Activated CD4-positive, alpha-beta T cell treated with anti-CD3 and anti-CD28 coated beads, Interleukin-2, amount 50 U/mL, for 1 hour (primary cell): ENCODE results near the gene GRID2IP.
"Not testable (repeated sequence)": the region's sequence is repeated elsewhere in the genome, so short reads cannot be mapped to it uniquely, and the experiment has no call there.

Experiments
- DNase-seq: peaks from one replicate; pipeline ENCODE4 v3.0.0-alpha.2; 2020

GRID2IP gene

DNA sequence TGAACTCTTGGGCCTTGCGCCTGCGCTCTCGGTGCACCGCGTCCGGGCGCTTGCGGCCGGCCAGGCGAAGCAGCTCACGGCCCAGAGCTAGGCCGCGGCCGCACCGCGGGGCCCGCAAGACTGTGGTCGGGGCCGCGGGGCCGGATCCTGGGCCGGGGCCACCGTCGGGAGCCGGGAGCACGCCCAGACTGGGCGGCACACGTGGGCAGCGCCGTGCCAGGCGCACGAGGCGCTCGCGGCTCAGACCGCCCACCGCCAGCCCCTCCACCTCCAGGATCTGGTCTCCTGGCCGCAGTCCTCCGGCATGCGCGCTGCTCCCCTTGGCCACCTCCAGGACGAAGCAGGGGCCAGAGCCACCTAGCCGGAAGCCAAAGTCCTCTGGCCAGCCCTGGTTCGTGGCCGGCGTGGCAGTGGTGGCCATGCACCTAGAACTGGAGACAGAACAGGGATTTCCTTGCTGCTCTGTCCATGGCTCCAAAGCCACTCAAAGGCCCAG is at the start of gene GRID2IP:
GRID2IP (minus strand) TSS at position 446 of the 496 bp plus-strand sequence; CDS start at position 421, 25 bp downstream.
- DNase-seq, result no peak

DNA sequence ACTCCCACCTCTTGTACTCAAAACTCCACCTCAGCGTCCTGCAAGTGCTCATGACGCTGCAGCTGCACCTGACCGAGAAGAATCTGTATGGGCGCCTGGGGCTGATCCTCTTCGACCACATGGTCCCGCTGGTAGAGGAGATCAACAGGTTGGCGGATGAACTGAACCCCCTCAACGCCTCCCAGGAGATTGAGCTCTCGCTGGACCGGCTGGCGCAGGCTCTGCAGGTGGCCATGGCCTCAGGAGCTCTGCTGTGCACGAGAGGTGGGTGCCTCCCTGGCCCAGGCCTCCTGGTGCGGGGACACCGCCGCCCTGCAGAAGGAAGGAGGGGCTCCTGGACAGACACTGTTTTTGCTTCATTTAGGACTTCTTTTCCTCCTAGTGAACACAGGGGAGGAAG is 48.8 kb upstream of the GRID2IP start:
- DNase-seq, result no peak

DNA sequence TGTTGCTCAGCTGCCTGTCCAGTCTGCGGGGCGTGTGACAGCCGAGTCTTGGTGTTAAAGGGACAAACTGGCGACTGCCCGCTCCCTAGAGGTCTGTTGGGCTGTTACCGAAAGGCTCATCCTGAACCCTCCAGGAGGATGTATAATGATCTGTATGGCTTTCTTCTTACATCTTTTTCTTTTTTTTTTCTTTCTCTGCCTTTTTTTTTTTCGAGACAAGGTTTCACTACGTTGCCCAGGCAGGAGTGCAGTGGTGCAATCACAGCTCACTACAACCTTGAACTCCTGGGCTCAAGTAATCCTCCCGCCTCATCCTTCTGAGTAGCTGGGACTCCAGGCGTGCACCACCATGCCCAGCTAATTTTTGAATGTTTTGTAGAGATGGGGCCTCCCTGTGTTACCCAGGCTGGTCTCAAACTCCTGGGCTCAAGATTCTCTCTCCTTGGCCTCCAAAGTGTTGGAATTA is 39.4 kb upstream of the GRID2IP start:
- no peak for DNase-seq

- peak; percentile 79 for DNase-seq
These were observed 38.8 kb upstream of the GRID2IP start, which contains the start of gene INTS15 for GRCh38 chr7:6589829-6590644. Gene INTS15 (plus strand): TSS chr7:6590021. CDS start chr7:6590284, 263 bp downstream.

- no peak for DNase-seq
These were observed 38.0 kb upstream of the GRID2IP start for GRCh38 chr7:6589151-6589828.

DNA sequence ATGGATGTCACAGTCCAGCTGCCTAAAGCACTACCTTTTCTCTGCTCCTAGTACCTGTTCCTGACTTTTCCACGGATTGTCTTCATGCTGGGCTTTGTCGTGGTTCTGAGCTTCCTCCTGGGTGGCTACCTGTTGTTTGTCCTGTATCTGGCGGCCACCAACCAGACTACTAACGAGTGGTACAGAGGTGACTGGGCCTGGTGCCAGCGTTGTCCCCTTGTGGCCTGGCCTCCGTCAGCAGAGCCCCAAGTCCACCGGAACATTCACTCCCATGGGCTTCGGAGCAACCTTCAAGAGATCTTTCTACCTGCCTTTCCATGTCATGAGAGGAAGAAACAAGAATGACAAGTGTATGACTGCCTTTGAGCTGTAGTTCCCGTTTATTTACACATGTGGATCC is 37.3 kb upstream of the GRID2IP start:
- DNase-seq, result no peak

DNA sequence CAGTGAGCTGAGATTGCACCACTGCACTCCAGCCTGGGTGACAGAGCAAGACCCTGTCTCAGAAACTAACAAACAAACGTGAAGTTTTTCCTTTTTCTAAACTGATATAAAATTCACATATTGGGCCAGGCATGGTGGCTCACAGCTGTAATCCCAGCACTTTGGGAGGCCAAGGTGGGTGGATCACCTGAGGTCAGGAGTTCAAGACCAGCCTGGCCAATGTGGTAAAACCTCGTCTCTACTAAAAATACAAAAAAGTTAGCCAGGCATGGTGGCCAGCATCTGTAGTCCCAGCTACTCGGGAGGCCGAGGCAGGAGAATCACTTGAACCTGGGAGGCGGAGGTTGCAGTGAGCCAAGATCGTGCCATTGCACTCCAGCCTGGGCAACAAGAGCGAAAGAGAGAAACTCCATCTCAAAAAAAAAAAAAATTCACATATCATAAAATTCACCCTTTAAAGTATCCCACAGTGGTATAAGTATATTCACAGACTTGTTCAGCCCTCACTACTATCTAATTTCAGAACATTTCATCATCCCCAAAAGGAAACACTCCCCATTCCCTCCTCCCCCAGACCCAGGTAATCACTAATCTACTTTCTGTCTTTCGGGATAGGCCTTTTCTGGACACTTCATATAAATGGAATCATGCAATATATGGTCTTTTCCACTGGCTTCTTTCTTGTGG is 34.6 kb upstream of the GRID2IP start:
- DNase-seq, result not testable (repeated sequence)

- no peak for DNase-seq
These were observed 28.2 kb upstream of the GRID2IP start for GRCh38 chr7:6579446-6579845.

DNA sequence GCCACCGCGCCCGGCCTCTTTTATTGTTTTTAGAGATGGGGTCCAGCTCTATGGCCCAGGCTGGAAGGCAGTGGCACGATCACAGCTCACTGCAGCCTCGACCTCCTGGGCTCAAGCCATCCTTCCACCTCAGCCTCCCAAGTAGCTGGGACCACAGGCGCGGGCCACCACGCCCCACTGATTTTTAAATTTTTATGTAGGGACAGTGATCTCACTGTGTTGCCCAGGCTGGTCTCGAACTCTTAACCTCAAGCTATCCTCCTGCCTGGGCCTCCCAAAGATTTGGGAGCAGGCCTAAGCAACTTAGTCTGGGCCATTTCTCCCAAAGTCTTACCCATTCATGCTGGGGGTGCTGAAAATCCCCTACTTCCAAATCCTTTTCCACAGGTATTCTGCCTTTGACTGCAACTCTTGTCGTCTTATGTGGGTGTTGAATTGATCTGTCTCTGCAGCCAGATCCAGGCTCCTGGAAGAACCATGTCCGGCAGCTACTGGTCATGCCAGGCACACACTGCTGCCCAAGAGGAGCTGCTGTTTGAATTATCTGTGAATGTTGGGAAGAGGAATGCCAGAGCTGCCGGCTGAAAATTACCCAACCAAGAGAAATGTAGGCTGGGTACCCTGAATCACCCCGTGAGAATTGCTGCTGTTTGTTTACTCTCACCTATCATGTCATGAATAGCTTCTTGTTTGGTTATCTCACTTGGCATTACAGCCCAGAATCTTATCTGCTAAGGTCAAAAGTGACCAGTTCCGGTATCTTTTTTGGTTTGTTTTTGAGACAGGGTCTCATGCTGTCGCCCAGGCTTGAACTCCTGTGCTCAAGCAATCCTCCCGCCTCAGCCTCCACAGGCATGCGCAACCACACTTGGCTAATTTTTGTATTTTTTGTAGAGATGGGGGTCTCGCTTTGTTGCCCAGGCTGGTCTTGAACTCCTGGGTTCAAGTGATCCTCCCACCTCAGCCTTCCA is 27.1 kb upstream of the GRID2IP start:
- DNase-seq, result no peak

GRCh38 chr7:6577369-6578113 is 26.3 kb upstream of the GRID2IP start, which contains the start of gene ZDHHC4:
Gene ZDHHC4 (plus strand): TSS chr7:6577454. CDS start chr7:6580562, 3,108 bp downstream.
- peak; percentile 80 for DNase-seq

- not testable (repeated sequence) for DNase-seq
These were observed 25.7 kb upstream of the GRID2IP start for GRCh38 chr7:6576867-6577368.

DNA sequence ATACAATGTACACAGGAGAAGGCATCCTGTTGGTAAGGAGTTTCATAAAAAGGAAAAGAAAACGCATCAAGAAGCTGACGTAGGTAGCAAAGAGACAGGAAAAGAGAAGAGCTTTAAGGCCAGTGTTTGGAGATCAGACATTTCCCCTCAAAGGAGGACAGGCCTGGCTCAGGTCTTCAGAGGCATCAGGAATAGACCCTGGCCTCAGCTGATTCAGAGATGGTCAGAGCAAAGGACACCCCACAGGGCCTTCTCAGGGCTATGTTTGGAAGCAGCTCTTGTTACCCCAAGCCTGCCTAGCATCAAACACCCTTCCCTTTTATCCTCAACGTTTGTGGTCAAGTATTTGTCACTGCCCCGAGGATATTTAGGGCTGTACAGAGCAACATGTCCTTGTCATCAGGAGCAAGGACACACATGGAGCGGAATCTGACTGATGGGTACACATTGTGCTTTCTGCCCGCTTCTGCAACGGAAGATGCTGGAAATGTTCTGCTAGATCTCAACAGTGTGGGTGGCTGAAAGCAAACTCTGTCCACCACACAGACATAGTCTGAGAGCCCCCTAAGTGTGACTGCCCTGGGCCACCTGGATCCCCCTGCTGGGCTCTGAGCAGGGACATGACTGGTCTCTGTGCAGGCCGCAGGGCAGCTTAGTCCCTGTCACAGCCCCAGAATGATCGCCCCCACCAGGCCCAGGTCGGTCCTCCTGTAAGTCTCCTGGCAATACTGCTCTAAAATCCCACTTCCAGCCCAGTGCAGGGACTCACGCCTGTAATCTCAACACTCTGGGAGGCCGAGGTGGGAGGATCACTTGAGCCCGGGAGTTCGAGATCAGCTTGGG is 25.0 kb upstream of the GRID2IP start:
- no peak for DNase-seq

DNA sequence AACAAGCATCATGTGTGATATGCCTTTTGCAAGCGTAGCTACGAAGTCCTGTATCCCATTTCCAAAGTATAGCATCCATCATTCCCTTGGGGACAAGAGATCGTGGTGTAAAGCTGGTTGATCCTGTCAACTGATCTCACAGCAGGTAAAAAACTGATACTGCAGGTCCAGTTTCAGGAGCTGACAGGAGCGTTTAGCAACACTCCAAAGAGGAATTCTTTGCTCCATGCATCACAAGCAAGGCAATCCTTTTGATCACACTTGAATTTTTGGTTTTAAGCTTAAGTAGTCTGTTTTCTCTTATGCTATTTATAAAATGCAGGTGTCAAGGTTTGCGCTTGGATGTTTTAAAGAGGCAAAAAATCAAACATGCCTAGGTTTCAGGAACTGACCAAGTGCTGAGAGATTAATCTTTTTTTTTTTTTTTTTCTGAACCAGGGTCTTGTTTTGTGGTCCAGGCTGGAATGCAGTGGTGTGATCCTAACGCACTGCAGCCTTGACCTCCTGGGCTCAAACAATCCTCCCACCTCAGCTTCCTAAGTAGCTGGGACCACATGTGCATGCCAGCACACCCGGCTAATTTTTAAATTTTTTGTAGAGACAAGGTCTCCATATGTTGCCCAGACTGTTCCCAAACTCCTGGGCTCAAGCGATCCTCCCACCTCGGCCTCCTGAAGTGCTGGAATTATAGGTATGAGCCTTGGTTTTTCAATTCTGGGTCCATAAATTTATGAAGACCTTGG is 24.2 kb upstream of the GRID2IP start:
- no peak for DNase-seq

GRCh38 chr7:6571160-6571779 is 20.0 kb upstream of the GRID2IP start:
- no peak for DNase-seq

DNA sequence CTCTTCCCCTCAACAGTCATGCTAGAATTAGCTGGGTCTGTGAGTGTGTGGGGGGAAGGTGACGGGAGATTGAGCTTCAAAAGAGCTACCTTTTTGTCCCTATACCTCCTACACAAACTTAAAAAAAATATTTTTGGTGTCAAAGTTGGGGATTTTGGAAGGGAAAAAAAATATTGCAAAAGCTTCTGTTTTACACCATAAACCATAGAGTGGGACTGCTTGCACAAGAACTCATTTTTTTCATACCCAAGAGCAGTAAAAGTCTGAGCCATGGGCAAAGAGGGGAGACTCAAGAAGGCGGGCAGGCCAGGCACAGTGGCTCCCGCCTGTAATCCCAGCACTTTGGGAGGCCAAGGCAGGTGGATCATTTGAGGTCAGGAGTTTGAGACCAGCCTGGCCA is 16.6 kb upstream of the GRID2IP start:
- DNase-seq, result no peak

- no peak for DNase-seq
These were observed 14.4 kb upstream of the GRID2IP start for GRCh38 chr7:6565655-6566054.

DNA sequence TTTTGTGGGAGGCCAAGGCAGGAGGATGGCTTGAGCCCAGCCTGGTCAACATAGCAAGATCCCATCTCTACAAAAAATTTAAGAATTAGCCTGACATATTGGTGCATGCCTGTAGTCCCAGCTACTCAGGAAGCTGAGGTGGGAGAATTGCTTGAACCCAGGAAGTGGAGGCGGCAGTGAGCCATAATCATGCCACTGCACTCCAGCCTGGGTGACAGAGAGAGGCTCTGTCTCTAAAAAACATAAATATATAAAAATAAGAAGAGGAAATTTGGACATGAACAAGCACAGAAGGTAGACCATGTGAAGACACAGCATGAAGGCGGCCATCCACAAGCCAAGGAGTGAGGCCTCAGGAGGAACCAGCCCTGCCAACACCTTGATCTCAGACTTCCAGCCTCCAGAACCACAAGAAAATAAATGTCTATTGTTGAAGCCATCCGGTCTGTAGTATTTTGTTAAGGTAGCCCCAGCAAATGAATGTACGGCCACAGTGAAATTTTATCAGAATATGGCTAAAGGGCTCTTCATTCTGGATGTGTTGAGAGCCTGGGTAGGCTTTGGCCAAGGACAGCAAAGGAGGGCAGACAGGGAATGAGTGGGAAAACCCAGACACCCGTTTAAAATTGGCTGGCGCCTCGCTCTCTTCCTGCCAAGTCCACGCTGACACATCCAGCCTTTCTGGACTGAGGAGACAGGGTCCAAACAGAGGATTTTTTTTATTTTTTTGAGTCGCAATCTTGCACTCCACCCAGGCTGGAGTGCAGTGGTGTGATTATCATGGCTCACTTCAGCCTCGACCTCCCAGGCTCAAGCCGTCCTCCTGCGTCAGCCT is 12.9 kb upstream of the GRID2IP start:
- DNase-seq, result no peak

GRCh38 chr7:6562106-6562505 is 10.8 kb upstream of the GRID2IP start:
- DNase-seq, result no peak
